GM12878 (cell line): ENCODE data around the gene TRABD. TPM values are rescaled to one million over a fixed set of nuclear protein-coding genes. Genes with fewer than 3 reads are reported as not detected.
A peak's percentile ranks its signal among the peaks of the same experiment; 100 is the strongest.

Experiments
- ATAC-seq: fragments of 200-7000 bp; cut with Tn5 transposase; 3 replicates; pipeline ENCODE4 v1.9.1; 2020; ENCODE audit warnings: mild to moderate bottlenecking, moderate library complexity
- BruUV-seq: library from RNA; stranded (reverse); fragments of 400-500 nt; replicated peaks from 2 replicates; lab custom pipeline; 2021; lab: Mats Ljungman, UMichigan
- CTCF ChIA-PET: fragments of 300-600 bp; sonication (Branson Sonifier 250); formaldehyde crosslinking; extraction: SDS; loops from one replicate; lab custom pipeline; 2021; ENCODE audit warnings: inconsistent platforms; lab: Yijun Ruan, JAX
- POLR2A ChIA-PET: fragments of 350-600 bp; formaldehyde crosslinking; extraction: SDS; loops from one replicate; lab custom pipeline; 2021; ENCODE audit warnings: inconsistent platforms; lab: Charles Lee
- RAD21 ChIA-PET: fragments of 300-600 bp; sonication (Branson Sonifier 250); formaldehyde crosslinking; loops from one replicate; lab custom pipeline; 2023; ENCODE audit warnings: antibody characterized with exemption; ENCODE audit not compliant: unreplicated experiment; lab: Charles Lee
- SMC1A ChIA-PET: fragments of 300-600 bp; sonication (Branson Sonifier 250); formaldehyde crosslinking; loops from one replicate; lab custom pipeline; 2023; ENCODE audit not compliant: unreplicated experiment, uncharacterized antibody; lab: Charles Lee
- DNase-seq: peaks from one replicate; pipeline ENCODE4 v3.0.0-alpha.2; 2011; ENCODE audit warnings: low read depth, low spot score
- FAIRE-seq: peaks from 3 replicates; lab custom pipeline; 2011; peaks lifted over from hg19 to GRCh38; lab: Jason Lieb, UNC
- H2AFZ ChIP-seq: 2 replicates; pipeline ENCODE4 v1.6.0; 2011; ENCODE audit warnings: low read depth, low read length, control low read depth; ENCODE audit not compliant: control insufficient read depth
- H3K27ac ChIP-seq: 2 replicates; pipeline ENCODE4 v1.5.1; 2011; ENCODE audit warnings: control low read depth; ENCODE audit not compliant: control insufficient read depth, insufficient read depth
- H3K27me3 ChIP-seq, 2 experiments: replicated peaks in 1 of 2; 2 replicates each; pipeline versions ENCODE4 v1.6.0 to v1.6.1; 2011; ENCODE audit warnings: low read length in 1 of 2; ENCODE audit not compliant: control insufficient read depth in 2 of 2, insufficient read depth in 2 of 2
- H3K36me3 ChIP-seq, 2 experiments: 2 replicates each; pipeline ENCODE4 v1.5.1; 2011; ENCODE audit warnings: low read length in 1 of 2; ENCODE audit not compliant: control insufficient read depth in 2 of 2, insufficient read depth in 2 of 2
- H3K4me1 ChIP-seq: 2 replicates; pipeline ENCODE4 v1.6.1; 2011; ENCODE audit warnings: mild to moderate bottlenecking, low read length, moderate library complexity, mixed read lengths; ENCODE audit not compliant: control insufficient read depth, insufficient read depth
- H3K4me2 ChIP-seq: 2 replicates; pipeline ENCODE4 v1.6.0; 2011; ENCODE audit warnings: control low read depth; ENCODE audit not compliant: control insufficient read depth, insufficient read depth
- H3K4me3 ChIP-seq: fragments of 200-600 bp; sonication (generic); 2 replicates; pipeline ENCODE4 v1.5.1; 2016
- H3K79me2 ChIP-seq: 2 replicates; pipeline ENCODE4 v1.6.0; 2011; ENCODE audit warnings: low read length; ENCODE audit not compliant: control insufficient read depth, insufficient read depth
- H3K9ac ChIP-seq: 2 replicates; pipeline ENCODE4 v1.8.0; 2011; ENCODE audit warnings: low read length, control low read depth, mixed read lengths; ENCODE audit not compliant: control insufficient read depth, insufficient read depth
- H3K9me3 ChIP-seq: replicated peaks from 3 replicates; pipeline ENCODE4 v1.5.1; 2011; ENCODE audit warnings: mild to moderate bottlenecking, low read length; ENCODE audit not compliant: control insufficient read depth, insufficient read depth
- H4K20me1 ChIP-seq: 2 replicates; pipeline ENCODE4 v1.6.0; 2011; ENCODE audit not compliant: control insufficient read depth, insufficient read depth
- BHLHE40 ChIP-seq, 2 experiments: fragments of 450-650 bp in 1 of 2; IDR thresholded peaks; 2 replicates each; pipeline ENCODE4 v1.6.1; 2011 to 2017; ENCODE audit warnings: low read depth in 2 of 2, borderline replicate concordance in 1 of 2, improper control_type of control experiment in 1 of 2, low read length in 1 of 2, mild to moderate bottlenecking in 1 of 2
- CHD2 ChIP-seq: IDR thresholded peaks from 2 replicates; pipeline ENCODE4 v1.6.1; 2011; ENCODE audit warnings: low read depth, low read length, improper control_type of control experiment, borderline replicate concordance
- HDAC2 ChIP-seq: fragments of 200-600 bp; sonication (generic); IDR thresholded peaks from 2 replicates; pipeline ENCODE4 v1.6.1; 2017
- IKZF2 ChIP-seq, 2 experiments: fragments of 450-650 bp; IDR thresholded peaks; 2 replicates each; pipeline ENCODE4 v1.6.1; 2017; ENCODE audit warnings: mild to moderate bottlenecking in 2 of 2, moderate library complexity in 2 of 2
- IRF5 ChIP-seq: fragments of 450-650 bp; IDR thresholded peaks from 2 replicates; pipeline ENCODE4 v1.6.1; 2017; ENCODE audit warnings: borderline replicate concordance
- NBN ChIP-seq: fragments of 450-650 bp; IDR thresholded peaks from 2 replicates; pipeline ENCODE4 v1.6.1; 2016
- PAX5 ChIP-seq: IDR thresholded peaks from 2 replicates; pipeline ENCODE4 v1.6.1; 2011; ENCODE audit warnings: low read depth, low read length, borderline replicate concordance
- SIX5 ChIP-seq: IDR thresholded peaks from 2 replicates; pipeline ENCODE4 v1.6.1; 2011; ENCODE audit warnings: mild to moderate bottlenecking, low read depth, low read length, moderate library complexity; ENCODE audit not compliant: severe bottlenecking
- SPI1 ChIP-seq: IDR thresholded peaks from 2 replicates; pipeline ENCODE4 v1.6.1; 2011; ENCODE audit warnings: low read depth, mild to moderate bottlenecking, low read length, moderate library complexity, borderline replicate concordance; ENCODE audit not compliant: insufficient read depth
- TBL1XR1 ChIP-seq: IDR thresholded peaks from 2 replicates; pipeline ENCODE4 v1.6.1; 2012; ENCODE audit warnings: low read depth, low read length, improper control_type of control experiment
- WGBS: methylation state at CpG from one replicate; pipeline ENCODE4 v1.1.6; 2016; ENCODE audit warnings: low lambda C conversion rate; ENCODE audit not compliant: insufficient replicate concordance, insufficient coverage; ENCODE audit errors: missing lambda C conversion rate; 5-methylcytosine and 5-hydroxymethylcytosine counted together
- in situ Hi-C: fragments of 300-500 bp; cut with MboI; formaldehyde crosslinking; loops from 9 replicates; pipeline ENCODE4 v1.14.3; 2018; ENCODE audit warnings: mixed read lengths
- intact Hi-C: fragments of 100-400 bp; cut with micrococcal nuclease; formaldehyde crosslinking; loops from one replicate; pipeline ENCODE4 v1.14.2; 2022; ENCODE audit not compliant: unreplicated experiment
- polyA plus RNA-seq, 11 experiments: library from polyadenylated mRNA; depleted of rRNA in 4 of 11; unstranded in 6 of 11; stranded (reverse) in 5 of 11; fragments of >200 nt; fragmentation: Nextera tagmentation in 4 of 11; fragmentation: Illumina TruSeq in 1 of 11; extraction: Ambion mirVana in 4 of 11; extraction: Trizol in 1 of 11; gene quantifications; 1 replicate in 1 of 11; 2 replicates in 10 of 11; pipeline versions ENCODE4 v1.2.1 to v1.2.3, GENCODE V29; 2011 to 2016; ENCODE audit warnings: inconsistent platforms in 2 of 11, missing spikeins in 2 of 11, low read depth in 1 of 11
- total RNA-seq, 4 experiments: library from RNA; depleted of rRNA in 3 of 4; stranded (reverse); fragments of >200 nt in 3 of 4; fragmentation: Illumina TruSeq in 1 of 4; extraction: Trizol in 1 of 4; gene quantifications; 2 replicates each; pipeline versions ENCODE4 v1.2.1 to v1.2.3, GENCODE V29; 2013 to 2021

TRABD gene
- total and polyA plus RNA-seq, 10 of the 15 experiments (the other 5 are each of a cell fraction or from before 2014, with no cell fraction given) = 0.43 to 116 (median 58.1) TPM

- TF ChIP-seq IRF5 (no peak), SPI1 (peak; percentile 95), SIX5 (no peak), HDAC2 (no peak), PAX5 (no peak), TBL1XR1 (no peak), NBN (no peak)
These were observed 6.9 kb downstream of the TRABD start (continued) for GRCh38 chr22:50192436-50193204.

- no TSS peak for BruUV-seq
- Histone ChIP-seq H3K27ac (peak overlapping the region; percentile 98; the same call in 1 of the 2 replicates), H3K9me3 (no peaks in the 10 kb centered on the region), H4K20me1 (no peaks in the 10 kb centered on the region), H3K4me3 (no peak overlapping the region), H3K4me1 (peaks cover 58% of the 10 kb centered on the region), H3K9ac (no peak overlapping the region), H3K4me2 (peak overlapping the region; percentile 90; the same call in 1 of the 2 replicates), H2AFZ (no peak overlapping the region), H3K36me3 (peaks cover 0 to 42% of the 10 kb centered on the region in 2 experiments; a peak in 3 of 4 replicates), H3K27me3 (no peaks in the 10 kb centered on the region), H3K79me2 (peaks cover 49% of the 10 kb centered on the region)
- CTCF ChIA-PET = no interaction called here
- TF ChIP-seq CHD2 (no peak), IKZF2 (IDR thresholded peaks at IDR 0.05) (no peak), BHLHE40 (IDR thresholded peaks at IDR 0.05; ENCODE audit: borderline replicate concordance in 1 of 2, low read depth in 2 of 2, low read length in 1 of 2) (no peak)
- no peak for ATAC-seq
- intact Hi-C loops = loop anchor here (10.0 kb wide), 1 partner anchor 259 kb away; no protein-coding TSS in a partner anchor
- SMC1A ChIA-PET = no interaction called here
- FAIRE-seq = no peak
- in situ Hi-C loops = no loop called here
- DNase-seq = no peak
- WGBS = 71% methylated on average over 8 of the region's 8 CpGs
- POLR2A ChIA-PET = interaction anchor here (0.9 kb wide), 1 partner anchor 112 kb away, joined by 3 read pairs; no protein-coding TSS in a partner anchor
- RAD21 ChIA-PET = no interaction called here
These were observed 7.9 kb downstream of the TRABD start for GRCh38 chr22:50193621-50194020.
